Measurements from ENCODE around the gene SYNGAP1.
A peak's percentile ranks its signal among the peaks of the same experiment; 100 is the strongest.

The SYNGAP1 gene

GRCh38 chr6:33405386-33405940 is 14.4 kb upstream of the SYNGAP1 start:
- no peak for DNase-seq

DNA sequence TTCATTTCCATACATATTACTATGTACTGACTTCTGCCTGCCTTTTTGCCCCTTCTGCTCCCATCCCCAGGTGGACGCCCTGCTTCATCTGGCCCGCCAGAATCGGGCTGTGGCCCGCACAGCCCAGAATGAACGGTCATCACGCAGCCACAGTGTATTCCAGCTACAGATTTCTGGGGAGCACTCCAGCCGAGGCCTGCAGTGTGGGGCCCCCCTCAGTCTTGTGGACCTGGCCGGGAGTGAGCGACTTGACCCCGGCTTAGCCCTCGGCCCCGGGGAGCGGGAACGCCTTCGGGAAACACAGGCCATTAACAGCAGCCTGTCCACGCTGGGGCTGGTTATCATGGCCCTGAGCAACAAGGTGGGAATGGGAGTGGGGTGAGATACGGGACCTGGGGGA is 13.7 kb upstream of the SYNGAP1 start:
- no peak for DNase-seq

GRCh38 chr6:33407132-33407718 is 12.6 kb upstream of the SYNGAP1 start:
- DNase-seq, result no peak

DNA sequence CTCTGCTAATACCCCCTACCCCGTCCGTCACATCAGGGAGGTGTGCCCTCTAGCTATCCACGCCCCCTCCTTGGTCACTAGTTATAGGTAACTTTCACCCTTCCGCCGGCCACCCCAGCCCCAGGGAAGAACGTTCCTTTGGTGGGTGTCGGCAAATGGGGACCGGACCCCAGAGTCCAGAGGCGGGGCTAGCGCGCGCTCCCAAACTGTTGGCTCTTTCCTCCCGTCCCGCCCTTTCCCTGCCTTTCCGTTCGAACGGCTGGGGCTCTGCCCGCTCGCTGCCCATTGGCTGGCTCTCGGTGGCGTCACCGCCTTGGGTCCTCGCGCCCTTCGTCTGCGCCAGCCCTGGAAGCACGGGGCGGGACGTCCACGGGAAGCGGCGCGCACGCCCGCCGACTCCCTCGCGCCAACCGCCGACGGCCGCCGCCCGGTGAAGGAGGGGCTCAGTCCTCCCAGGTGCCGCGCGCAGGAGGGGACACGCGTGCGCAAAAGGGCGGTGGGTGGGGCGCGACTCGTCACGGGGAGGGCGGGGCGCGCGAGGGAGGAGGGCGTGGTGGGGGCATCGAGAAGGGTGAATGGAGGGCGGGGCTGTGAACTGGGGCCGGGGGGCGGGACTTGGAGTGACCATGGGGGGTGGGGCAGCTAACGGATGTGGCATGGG is 9.7 kb upstream of the SYNGAP1 start:
- DNase-seq, result peak; percentile 96

DNA sequence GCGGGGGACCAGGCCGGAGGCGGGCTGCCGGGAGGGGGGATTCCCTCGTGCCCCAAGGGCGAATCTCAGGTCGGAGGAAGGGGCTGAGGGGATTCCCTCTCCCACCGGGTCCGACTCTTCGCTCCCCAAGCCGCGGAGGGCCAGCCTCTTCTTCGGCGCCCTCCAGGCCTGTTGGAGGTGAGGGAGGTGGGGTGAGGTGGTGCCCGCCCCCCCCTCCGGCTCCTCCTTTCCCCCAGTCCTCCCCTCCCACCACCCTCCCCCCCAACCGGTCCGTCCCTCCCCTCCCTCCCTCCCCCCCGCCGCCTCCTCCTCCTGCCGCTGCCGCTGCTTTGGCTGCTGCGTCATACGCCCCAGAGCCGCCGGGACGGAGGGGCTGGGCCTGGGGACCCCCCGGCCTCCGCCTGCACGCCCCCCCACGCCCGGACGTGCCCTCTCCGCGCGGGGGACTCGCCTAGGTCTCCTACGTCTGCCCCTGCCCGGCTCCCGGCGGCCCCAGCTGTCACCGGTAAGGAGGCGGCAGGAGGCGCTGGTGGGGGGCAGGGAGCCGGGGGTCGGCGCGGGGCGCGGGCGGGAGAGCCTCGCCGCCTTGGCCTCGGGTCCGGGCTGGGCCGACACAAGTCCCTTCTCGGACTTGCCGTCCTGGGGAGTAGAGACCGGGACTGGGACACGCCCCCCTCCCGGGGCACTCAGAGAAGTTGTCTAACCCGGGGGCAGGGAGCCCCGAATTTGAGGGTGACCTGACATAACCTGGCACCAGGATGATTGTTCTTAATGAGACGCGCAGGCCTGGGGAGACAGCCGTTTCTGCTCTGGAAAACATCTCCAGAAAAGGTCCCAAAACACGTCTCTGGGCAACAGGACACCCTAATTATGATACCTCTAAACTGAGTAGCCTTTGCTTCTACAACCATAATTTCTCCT is 8.9 kb upstream of the SYNGAP1 start, which contains the start of gene PHF1:
TSS of gene PHF1 (plus strand) at position 304 of the 921 bp plus-strand sequence. CDS start 1,250 bp downstream, outside the sequence.
- no peak for DNase-seq

DNA sequence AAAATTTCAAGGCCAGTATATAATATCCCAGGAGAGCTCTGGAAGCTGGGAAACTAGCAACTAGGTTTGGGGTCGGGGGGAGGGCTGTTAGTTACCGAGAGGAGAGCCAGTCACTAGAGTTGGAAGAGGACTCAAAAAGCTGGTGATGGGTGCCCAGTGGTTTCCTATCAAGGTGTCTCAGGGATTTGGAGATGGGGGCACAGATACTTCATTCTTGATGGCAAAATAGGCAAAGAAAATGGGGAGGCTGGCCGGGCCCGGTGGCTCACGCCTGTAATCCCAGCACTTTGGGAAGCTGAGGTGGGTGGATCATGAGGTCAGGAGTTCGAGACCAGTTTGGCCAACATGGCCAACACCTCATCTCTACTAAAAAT is 8.2 kb upstream of the SYNGAP1 start:
- no peak for DNase-seq

DNA sequence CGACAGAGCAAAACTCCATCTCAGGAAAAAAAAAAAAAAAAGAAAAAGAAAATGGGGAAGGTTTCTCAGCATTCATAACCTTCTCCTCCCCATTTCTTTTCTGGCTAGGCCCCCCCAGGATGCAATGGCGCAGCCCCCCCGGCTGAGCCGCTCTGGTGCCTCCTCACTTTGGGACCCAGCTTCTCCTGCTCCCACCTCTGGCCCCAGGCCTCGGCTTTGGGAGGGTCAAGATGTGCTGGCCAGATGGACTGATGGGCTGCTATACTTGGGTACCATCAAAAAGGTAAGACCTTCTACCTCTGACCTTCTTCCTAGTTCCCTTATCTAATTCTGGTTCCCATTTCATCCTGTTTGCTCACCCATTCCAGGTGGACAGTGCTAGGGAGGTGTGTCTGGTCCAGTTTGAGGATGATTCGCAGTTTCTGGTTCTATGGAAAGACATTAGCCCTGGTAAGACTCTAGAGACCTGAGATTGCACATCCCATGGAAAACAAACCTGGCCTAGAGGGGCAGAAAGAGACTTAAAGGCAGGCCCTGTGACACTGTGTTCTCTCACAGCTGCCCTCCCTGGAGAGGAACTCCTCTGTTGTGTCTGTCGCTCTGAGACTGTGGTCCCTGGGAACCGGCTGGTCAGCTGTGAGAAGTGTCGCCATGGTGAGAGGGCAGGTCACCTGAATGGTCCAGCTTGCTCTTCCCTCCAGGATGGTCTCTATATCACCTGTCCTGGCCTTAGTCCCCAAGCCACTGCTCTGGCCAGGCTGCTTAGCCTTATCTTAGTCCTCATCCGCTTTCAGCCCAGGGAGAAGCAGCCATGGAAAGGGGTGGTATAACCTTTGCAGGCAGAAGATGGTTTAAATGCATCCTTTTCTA is 7.5 kb upstream of the SYNGAP1 start:
- no peak for DNase-seq

GRCh38 chr6:33413241-33414120 is 6.4 kb upstream of the SYNGAP1 start:
- DNase-seq, result no peak

DNA sequence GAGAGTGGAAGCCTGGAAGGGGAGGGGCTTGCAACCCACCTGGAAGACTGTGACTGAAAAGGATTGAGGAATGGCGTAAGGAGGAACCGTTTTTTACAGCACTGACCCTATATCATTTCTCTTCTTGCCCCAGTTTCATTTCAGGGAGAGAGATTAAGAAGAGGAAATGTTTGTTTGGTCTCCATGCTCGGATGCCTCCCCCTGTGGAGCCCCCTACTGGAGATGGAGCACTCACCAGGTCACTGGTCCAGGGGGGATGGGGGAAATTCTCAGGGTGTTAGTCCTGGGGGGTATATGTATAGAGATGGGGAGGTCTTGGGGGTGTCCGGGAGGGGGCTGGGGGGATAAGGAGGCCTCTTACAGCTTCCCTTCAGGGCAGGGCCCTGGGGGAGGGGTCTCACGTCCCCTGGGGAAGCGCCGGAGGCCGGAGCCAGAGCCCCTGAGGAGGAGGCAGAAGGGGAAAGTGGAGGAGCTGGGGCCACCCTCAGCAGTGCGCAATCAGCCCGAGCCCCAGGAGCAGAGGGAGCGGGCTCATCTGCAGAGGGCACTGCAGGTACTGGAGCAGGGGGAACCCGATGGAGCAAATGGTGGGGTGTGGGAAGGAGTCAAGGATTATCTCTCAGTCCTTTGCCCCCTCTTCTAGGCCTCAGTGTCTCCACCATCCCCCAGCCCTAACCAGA is 5.1 kb upstream of the SYNGAP1 start:
- no peak for DNase-seq

GRCh38 chr6:33415831-33416230 is 4.0 kb upstream of the SYNGAP1 start:
- no peak for DNase-seq

DNA sequence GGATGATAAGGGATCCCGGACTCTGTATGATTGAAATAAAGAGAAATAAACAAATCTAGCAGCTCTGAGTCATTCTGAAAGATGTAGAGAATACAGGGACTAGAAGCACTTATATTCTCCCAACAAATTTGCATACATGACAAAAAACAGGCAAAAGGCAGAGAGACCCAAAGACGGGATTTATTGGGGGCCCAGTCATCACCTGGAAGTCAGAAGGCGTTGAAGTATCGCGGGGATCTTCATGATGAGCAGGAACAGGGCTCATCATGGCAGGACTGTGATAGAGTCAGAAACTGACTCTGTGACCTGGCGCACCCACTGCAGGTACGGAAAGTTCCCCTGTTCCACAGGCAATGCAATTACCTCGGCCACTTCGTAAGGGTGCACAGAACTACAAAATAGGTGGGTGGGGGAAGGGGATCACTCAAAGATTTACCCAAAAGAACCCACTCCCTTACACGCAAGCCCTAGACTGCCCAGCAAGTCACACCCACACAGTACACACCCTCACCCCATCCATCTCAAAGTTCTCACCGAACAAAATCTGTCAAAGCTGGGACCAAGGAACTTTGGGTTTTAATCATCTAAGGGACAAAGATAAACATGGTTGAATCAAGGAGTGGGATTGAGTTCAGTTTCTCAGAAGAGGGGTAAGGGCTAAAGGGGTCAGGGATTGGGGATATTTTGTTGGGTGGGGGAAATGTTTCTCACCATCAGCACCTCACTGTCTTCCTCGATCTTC is 3.3 kb upstream of the SYNGAP1 start:
- DNase-seq, result peak; percentile 47 to 60

DNA sequence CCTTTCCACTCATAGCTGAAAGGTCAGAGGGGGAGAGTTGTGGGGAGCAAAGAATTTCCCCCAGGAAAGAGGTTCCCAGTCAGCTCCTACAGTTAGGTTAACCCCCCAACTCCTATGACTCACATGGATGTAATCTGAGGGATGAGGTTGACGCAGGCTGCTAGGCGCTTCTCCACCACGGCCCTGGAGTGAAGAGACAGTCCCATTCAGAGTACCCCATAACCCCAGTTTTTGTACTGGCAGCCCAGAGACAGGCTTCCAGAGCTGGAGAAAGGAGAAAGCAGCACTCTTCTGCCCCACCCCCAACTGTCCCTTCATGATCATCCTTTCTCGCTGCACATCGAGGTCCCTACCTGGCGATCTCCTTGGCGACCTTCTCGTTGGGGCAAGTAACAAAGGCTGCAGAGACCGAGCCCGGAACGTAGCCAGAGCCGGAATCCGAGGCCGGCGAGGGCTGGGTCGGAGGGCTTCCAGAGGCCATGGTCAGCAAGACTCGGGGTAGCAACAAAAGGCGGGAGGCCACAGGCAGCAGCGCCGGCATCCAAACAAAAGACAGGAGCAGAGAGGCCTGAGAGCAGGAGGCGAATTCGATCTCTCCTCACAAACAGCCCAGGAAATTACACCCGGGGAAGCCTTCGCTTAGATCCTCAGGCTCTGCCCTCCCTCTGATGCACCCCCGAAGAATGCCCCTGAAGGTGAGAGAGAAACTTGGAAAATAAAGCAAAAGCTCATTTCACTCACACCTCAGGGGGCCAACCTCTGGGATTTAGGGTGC is 2.5 kb upstream of the SYNGAP1 start:
- DNase-seq, result peak in 1 of 2 experiments; percentile 49

DNA sequence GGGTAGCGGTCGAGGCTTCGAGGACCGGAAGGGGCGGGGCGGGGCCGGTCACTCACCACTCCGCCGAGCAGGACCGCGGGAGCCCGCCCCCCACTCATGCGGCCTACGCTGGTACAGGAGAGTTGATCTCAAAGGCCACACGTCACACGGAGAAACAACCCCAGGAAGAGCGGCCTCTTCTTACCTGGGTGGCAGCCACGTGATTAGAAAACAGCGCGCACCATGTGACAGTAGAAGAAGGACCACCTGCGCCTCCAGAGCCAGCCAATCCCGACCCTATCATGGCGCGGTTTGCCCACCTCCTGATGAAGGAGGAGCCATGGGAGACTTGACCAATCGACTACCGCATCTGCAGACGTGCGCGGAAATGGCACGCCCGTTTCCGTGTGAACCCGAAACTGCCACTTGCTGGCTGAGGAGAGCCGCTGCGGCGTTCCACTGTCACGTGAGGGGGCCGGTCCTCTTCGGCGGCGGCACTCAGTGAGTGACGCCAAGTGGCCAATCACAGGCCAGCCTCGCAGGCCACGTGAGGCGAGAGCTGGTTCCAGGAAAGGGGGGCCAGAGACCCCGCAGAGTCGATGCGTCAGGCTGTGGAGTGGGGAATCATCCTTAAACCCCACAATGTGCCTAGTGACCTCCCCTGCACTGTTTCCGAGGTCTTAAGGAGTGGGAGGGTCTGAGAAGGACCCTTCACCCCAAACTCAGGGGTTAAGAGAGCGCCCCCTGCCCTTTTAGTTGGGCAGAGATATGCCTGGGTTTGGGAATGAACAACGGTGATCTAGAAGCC is 1.8 kb upstream of the SYNGAP1 start, which contains the start of gene CUTA:
TSS of gene CUTA (minus strand) at position 205 of the 787 bp plus-strand sequence. CDS start at position 98, 107 bp downstream.
- DNase-seq, result peak; percentile 97 to 99

DNA sequence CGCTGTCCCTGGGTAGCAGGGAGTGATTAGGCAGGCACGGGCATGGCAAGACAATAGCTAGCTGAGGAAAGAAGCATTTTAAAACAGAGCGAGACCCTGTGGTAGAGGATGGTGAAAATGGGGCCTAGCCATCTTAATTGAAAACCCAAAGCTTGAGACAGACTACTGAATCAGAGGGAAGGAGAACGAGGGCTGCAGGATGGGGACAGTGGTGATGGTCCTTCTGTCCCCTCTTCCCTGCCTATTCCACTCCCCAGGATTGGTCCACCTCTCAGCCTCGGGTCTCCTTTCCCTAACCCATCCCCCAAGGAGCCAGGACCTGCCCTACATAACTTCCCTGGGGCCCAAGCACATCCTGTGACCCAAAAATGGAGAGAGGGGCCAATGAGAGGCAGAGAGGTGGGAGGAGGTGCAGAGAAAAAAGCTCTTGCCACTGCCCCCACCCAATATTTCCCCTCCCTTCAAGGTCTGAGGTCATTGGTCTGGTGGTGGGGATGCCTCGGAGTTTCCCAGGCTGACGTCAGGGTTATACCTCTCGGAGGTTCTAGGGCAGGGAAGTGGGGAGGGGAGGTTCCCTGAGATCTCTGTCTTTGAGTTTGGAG is 1.1 kb upstream of the SYNGAP1 start:
- DNase-seq, result peak; percentile 70 to 78

DNA sequence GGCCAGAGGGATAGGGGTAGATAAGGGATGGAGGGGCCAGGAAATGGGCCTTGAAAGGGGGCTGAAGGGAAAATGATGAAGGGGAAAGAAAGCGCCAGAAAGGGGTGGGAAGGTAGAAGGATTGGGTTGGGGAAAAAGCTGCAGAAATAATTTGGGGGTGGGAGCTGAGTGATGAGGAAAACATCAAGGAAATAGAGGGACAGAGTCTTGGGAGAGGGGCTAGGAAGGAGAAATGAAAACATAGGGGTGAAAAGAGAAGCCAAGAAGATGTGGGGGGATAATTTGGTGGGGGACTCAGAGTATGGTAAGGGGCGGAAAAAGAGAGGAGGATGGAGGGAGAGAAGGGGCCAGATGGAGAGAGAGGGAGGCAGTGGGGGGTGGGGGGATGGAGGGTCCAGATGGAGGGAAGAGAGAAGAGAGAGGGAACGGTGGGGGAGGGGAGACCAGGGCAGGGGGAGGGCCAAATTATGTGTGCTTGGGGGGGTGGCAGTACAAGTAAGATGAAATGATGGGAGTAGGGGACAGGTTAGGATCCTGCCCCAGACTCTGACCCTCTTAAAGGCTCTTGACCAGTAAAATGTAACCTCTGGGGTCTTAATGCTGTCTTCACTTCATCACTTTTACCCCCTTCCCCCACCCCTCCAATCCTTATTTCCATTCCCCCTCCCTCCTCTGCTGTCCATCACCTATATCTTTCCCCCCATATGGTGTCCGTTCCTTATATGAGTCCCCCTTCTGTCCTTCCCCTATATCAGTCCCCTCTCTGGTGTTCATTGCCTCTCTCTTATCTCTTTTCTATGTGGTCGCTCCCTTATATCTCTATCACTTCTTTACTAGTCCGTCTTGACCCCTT is 852 bp downstream of the SYNGAP1 start:
- DNase-seq, result no peak

DNA sequence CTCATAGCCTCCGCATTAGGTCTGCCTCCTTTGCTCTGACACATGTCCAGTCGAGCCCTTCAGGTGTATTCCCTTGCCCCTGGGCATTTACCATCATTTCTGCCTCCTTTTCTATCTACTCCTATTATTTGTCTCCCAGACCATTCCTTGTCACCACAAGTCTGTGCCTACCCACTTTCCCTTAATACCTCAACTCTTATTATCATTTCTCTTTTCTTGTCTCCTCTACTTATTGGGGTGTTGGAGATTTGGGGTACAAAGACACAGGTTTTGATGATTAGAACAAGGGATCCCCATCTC is 1.4 kb downstream of the SYNGAP1 start:
- no peak for DNase-seq

GRCh38 chr6:33423777-33424176 is 3.9 kb downstream of the SYNGAP1 start:
- no peak for DNase-seq

Data from activated CD4-positive, alpha-beta T cell treated with anti-CD3 and anti-CD28 coated beads, Interleukin-2, amount 50 U/mL, for 48 hours (primary cell).